Peyer's patch (tissue), 4 donors: ENCODE measurements around the gene COBL. TPM values are rescaled to one million over a fixed set of nuclear protein-coding genes. Genes with fewer than 3 reads are reported as not detected.

Experiments used
- DNase-seq, 3 donors: peaks; one replicate each; pipeline ENCODE4 v3.0.0-alpha.2; 2017 to 2019
- H3K27ac ChIP-seq, 4 donors: fragments of 200-600 bp; sonication (generic); one replicate each; pipeline ENCODE4 v1.5.1; 2016 to 2019
- H3K27me3 ChIP-seq, 2 donors: fragments of 200-600 bp; sonication (generic); one replicate each; pipeline ENCODE4 v1.5.1; 2019
- H3K36me3 ChIP-seq, 3 donors: fragments of 200-600 bp; sonication (generic); one replicate each; pipeline ENCODE4 v1.5.1; 2016 to 2019
- H3K4me1 ChIP-seq, 4 donors: fragments of 200-600 bp; sonication (generic); one replicate each; pipeline ENCODE4 v1.5.1; 2016 to 2019
- H3K4me3 ChIP-seq, 4 donors: fragments of 200-600 bp; sonication (generic); 1 replicate in 3 of 4; 2 replicates in 1 of 4; pipeline ENCODE4 v1.5.1; 2016 to 2019; ENCODE audit warnings: mild to moderate bottlenecking in 1 of 4
- H3K9me3 ChIP-seq, 4 donors: fragments of 200-600 bp; sonication (generic); one replicate each; pipeline ENCODE4 v1.5.1; 2016 to 2019; ENCODE audit warnings: mild to moderate bottlenecking in 1 of 4
- POLR2A ChIP-seq, 2 donors: fragments of 450-650 bp; IDR thresholded peaks; one replicate each; pipeline ENCODE4 v1.5.1; 2017; ENCODE audit warnings: antibody characterized with exemption in 2 of 2, mild to moderate bottlenecking in 2 of 2, moderate library complexity in 2 of 2
- total RNA-seq, 4 donors: library from RNA; depleted of rRNA; stranded (reverse); fragments of >200 nt; gene quantifications; one replicate each; pipeline ENCODE4 v1.1.0, GENCODE V29; 2016
- TF ChIP-seq, protein P1 (sequence below), 6 experiments: fragments of 450-650 bp in 4 of 6; fragments of 200-600 bp in 2 of 6; sonication (generic) in 1 of 6; IDR thresholded peaks; one replicate each; pipeline ENCODE4 v1.5.1; 2017 to 2019; ENCODE audit warnings: antibody characterized with exemption in 6 of 6, mild to moderate bottlenecking in 3 of 6, moderate library complexity in 1 of 6

The COBL gene
- total RNA-seq, 4 donors from 2014 or later: 25.6 to 129 (median 116) TPM

DNA sequence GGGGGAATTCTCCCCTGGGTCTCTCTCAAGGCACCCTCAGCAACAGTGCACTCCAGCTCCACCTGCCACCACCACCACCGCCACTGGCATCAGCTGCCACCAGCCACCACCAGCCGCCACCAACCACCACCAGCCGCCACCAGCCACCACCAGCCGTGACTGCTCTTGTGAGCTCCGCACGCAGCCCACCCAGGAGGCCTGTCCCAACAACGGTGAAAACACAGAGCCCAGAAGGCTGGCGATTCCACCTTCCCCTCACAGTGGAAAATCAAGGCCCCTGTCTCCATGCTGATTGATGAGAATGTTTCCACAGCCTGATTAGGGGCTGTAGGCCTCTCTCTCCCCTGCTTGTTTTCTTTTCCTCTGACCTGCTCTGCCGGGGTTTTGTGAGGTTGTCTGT lies 41.1 kb downstream of the COBL start:
- Histone ChIP-seq H3K9me3 (no peaks in the 10 kb centered on the region), H3K27ac (no peak overlapping the region), H3K36me3 (no peaks in the 10 kb centered on the region), H3K4me3 (no peak overlapping the region), H3K4me1 (no peaks in the 10 kb centered on the region), H3K27me3 (no peaks in the 10 kb centered on the region)
- TF ChIP-seq, protein P1, sequence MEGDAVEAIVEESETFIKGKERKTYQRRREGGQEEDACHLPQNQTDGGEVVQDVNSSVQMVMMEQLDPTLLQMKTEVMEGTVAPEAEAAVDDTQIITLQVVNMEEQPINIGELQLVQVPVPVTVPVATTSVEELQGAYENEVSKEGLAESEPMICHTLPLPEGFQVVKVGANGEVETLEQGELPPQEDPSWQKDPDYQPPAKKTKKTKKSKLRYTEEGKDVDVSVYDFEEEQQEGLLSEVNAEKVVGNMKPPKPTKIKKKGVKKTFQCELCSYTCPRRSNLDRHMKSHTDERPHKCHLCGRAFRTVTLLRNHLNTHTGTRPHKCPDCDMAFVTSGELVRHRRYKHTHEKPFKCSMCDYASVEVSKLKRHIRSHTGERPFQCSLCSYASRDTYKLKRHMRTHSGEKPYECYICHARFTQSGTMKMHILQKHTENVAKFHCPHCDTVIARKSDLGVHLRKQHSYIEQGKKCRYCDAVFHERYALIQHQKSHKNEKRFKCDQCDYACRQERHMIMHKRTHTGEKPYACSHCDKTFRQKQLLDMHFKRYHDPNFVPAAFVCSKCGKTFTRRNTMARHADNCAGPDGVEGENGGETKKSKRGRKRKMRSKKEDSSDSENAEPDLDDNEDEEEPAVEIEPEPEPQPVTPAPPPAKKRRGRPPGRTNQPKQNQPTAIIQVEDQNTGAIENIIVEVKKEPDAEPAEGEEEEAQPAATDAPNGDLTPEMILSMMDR (IDR thresholded peaks at IDR 0.05): no peak
- no peak for TF ChIP-seq POLR2A (IDR thresholded peaks at IDR 0.05)
- no peak for DNase-seq

DNA sequence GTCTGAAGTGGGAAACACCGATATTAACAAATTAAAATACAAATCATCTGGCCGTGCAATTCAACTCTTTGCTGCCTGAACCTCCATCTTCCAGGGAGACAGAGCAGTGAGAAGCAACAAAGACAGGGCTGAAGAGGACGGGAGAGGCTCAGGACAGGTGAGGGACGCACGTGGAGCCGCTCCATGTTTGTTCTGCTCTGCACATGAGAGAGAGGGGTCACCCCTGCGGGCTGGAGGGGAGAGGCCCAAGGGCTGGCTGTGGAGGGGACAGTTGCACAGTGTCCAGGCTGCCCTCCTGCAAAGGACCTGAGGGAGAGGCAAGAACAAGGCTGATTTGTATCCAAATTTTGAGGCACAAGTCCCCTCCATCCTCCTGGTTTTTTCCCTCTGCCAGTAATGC lies 41.7 kb downstream of the COBL start:
- Histone ChIP-seq H3K36me3 (no peaks in the 10 kb centered on the region), H3K27me3 (no peaks in the 10 kb centered on the region), H3K27ac (no peak overlapping the region), H3K4me3 (no peak overlapping the region), H3K4me1 (no peaks in the 10 kb centered on the region), H3K9me3 (no peaks in the 10 kb centered on the region)
- no peak for TF ChIP-seq POLR2A (IDR thresholded peaks at IDR 0.05)
- TF ChIP-seq, protein P1 (IDR thresholded peaks at IDR 0.05): no peak
- DNase-seq: no peak

DNA sequence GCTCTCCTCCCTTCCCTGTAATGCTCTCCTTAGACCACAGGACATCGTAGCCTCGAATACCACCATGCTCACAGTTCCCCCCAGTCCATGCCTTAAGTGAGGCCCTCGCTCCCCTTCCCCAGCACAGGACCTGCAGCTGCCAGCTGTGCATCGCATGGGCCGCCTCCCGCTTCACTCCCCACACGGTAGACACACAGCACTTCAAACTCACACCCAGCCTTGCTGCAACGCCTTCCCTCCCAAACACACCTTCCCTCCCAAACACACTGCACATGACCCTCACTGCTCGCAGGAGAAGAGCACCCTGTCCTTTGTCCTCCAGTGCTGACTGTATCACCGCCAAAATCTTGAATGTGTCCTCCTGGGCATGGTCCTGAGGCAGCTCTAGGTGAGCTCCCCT lies 42.6 kb downstream of the COBL start:
- no peaks in the 10 kb centered on the region for H3K4me1 ChIP-seq
- H3K27ac ChIP-seq: no peak overlapping the region
- H3K4me3 ChIP-seq: no peak overlapping the region
- TF ChIP-seq POLR2A (IDR thresholded peaks at IDR 0.05): no peak
- TF ChIP-seq, protein P1 (IDR thresholded peaks at IDR 0.05): no peak
- no peak for DNase-seq
- H3K36me3 ChIP-seq: no peaks in the 10 kb centered on the region
- H3K27me3 ChIP-seq: no peaks in the 10 kb centered on the region
- H3K9me3 ChIP-seq: no peaks in the 10 kb centered on the region

- Histone ChIP-seq H3K36me3 (no peaks in the 10 kb centered on the region), H3K4me1 (no peaks in the 10 kb centered on the region), H3K4me3 (no peak overlapping the region), H3K27ac (no peak overlapping the region), H3K9me3 (no peaks in the 10 kb centered on the region), H3K27me3 (no peaks in the 10 kb centered on the region)
- TF ChIP-seq POLR2A (IDR thresholded peaks at IDR 0.05): no peak
- TF ChIP-seq, protein P1 (IDR thresholded peaks at IDR 0.05): no peak
- no peak for DNase-seq
These were observed 43.2 kb downstream of the COBL start for GRCh38 chr7:51273360-51273759.

GRCh38 chr7:51270965-51271364 lies 45.6 kb downstream of the COBL start:
- H3K4me1 ChIP-seq: no peaks in the 10 kb centered on the region
- H3K9me3 ChIP-seq: no peaks in the 10 kb centered on the region
- no peak for DNase-seq
- no peak overlapping the region for H3K4me3 ChIP-seq
- H3K36me3 ChIP-seq: no peaks in the 10 kb centered on the region
- H3K27ac ChIP-seq: no peak overlapping the region
- TF ChIP-seq POLR2A (IDR thresholded peaks at IDR 0.05): no peak
- TF ChIP-seq, protein P1 (IDR thresholded peaks at IDR 0.05): no peak
- H3K27me3 ChIP-seq: no peaks in the 10 kb centered on the region

DNA sequence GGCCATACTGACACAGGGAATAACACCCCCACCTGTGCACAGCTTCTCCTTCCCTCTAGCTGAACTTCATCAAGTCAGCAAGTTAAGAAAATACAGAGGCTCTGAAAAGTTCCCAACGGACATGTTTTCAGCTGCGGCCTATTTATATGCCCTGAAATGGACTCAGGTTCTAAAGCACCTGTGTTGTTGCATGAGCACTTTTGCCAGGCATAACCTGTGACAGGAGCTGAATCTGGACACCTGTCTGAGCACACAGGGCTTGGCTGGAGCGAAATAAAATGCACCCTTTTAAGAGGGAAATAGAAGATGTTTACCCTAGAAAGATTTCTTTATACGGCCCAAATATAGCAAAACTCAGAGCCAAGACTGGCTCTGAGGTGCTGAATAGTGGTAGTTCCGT lies 46.7 kb downstream of the COBL start:
- Histone ChIP-seq H3K27ac (no peak overlapping the region), H3K4me3 (no peak overlapping the region), H3K4me1 (peaks cover 0 to 4% (median 1%) of the 10 kb centered on the region in 4 donors), H3K36me3 (no peaks in the 10 kb centered on the region), H3K27me3 (no peaks in the 10 kb centered on the region), H3K9me3 (no peaks in the 10 kb centered on the region)
- DNase-seq: no peak
- TF ChIP-seq, protein P1 (IDR thresholded peaks at IDR 0.05): no peak
- TF ChIP-seq POLR2A (IDR thresholded peaks at IDR 0.05): no peak
